Dendritic cell treated with granulocyte-macrophage colony-stimulating factor and Interleukin-4, amounts not matched to agents 40 ng/mL and 50 ng/mL, for 4 days (primary cell): Measurements from ENCODE around the gene ASB2.
A peak's percentile ranks its signal among the peaks of the same experiment; 100 is the strongest.

Experiments used
- H3K27ac Mint-ChIP-seq: one replicate; pipeline ENCODE4 v1.8.0; 2022; ENCODE audit warnings: mild to moderate bottlenecking, mixed read lengths
- H3K27me3 Mint-ChIP-seq: one replicate; pipeline ENCODE4 v1.8.0; 2022; ENCODE audit warnings: mild to moderate bottlenecking, mixed read lengths
- H3K36me3 Mint-ChIP-seq: one replicate; pipeline ENCODE4 v1.8.0; 2022; ENCODE audit warnings: low read depth, mixed read lengths
- H3K4me1 Mint-ChIP-seq: one replicate; pipeline ENCODE4 v1.8.0; 2022; ENCODE audit warnings: low read depth, mixed read lengths
- H3K4me3 Mint-ChIP-seq: one replicate; pipeline ENCODE4 v1.8.0; 2022; ENCODE audit warnings: mild to moderate bottlenecking, moderate library complexity, mixed read lengths
- H3K9me3 Mint-ChIP-seq: one replicate; pipeline ENCODE4 v1.8.0; 2022; ENCODE audit warnings: mixed read lengths
- intact Hi-C: fragments of 100-400 bp; cut with micrococcal nuclease; formaldehyde crosslinking; loops from one replicate; pipeline ENCODE4 v1.15.0; 2022

Gene ASB2

GRCh38 chr14:93996130-93996695 is 19.8 kb upstream of the ASB2 start:
- Mint-ChIP-seq H3K4me1 (peaks cover 12% of the 10 kb centered on the region), H3K4me3 (no peak overlapping the region), H3K27ac (no peak overlapping the region), H3K9me3 (no peaks in the 10 kb centered on the region), H3K27me3 (peaks cover 49% of the 10 kb centered on the region), H3K36me3 (no peaks in the 10 kb centered on the region)
- intact Hi-C loops: no loop called here

GRCh38 chr14:93994919-93995682 is 18.7 kb upstream of the ASB2 start:
- Mint-ChIP-seq H3K4me3 (no peak overlapping the region), H3K27ac (no peak overlapping the region)
- intact Hi-C loops: no loop called here

GRCh38 chr14:93993382-93993781 is 17.0 kb upstream of the ASB2 start:
- H3K36me3 Mint-ChIP-seq: no peaks in the 10 kb centered on the region
- H3K9me3 Mint-ChIP-seq: no peaks in the 10 kb centered on the region
- no peak overlapping the region for H3K27ac Mint-ChIP-seq
- H3K27me3 Mint-ChIP-seq: peaks cover 48% of the 10 kb centered on the region
- intact Hi-C loops: no loop called here
- H3K4me3 Mint-ChIP-seq: no peak overlapping the region
- peaks cover 32% of the 10 kb centered on the region for H3K4me1 Mint-ChIP-seq

More at GRCh38 chr14:93994919-93995682, 18.7 kb upstream of the ASB2 start:
- no peaks in the 10 kb centered on the region for H3K36me3 Mint-ChIP-seq
- H3K4me1 Mint-ChIP-seq: peaks cover 21% of the 10 kb centered on the region
- no peaks in the 10 kb centered on the region for H3K9me3 Mint-ChIP-seq
- H3K27me3 Mint-ChIP-seq: peaks cover 46% of the 10 kb centered on the region

GRCh38 chr14:93991649-93992048 is 15.3 kb upstream of the ASB2 start:
- intact Hi-C loops: no loop called here
- Mint-ChIP-seq H3K4me1 (peaks cover 34% of the 10 kb centered on the region), H3K4me3 (no peak overlapping the region), H3K27me3 (peaks cover 44% of the 10 kb centered on the region), H3K27ac (no peak overlapping the region), H3K36me3 (no peaks in the 10 kb centered on the region), H3K9me3 (no peaks in the 10 kb centered on the region)

- peaks cover 36% of the 10 kb centered on the region for H3K4me1 Mint-ChIP-seq
- H3K27ac Mint-ChIP-seq: no peak overlapping the region
- H3K27me3 Mint-ChIP-seq: peaks cover 42% of the 10 kb centered on the region
- no peaks in the 10 kb centered on the region for H3K36me3 Mint-ChIP-seq
- no peak overlapping the region for H3K4me3 Mint-ChIP-seq
- intact Hi-C loops: no loop called here
- H3K9me3 Mint-ChIP-seq: no peaks in the 10 kb centered on the region
These were observed 14.8 kb upstream of the ASB2 start for GRCh38 chr14:93991212-93991611.

- intact Hi-C loops: no loop called here
- Mint-ChIP-seq H3K27ac (peak overlapping the region; percentile 3), H3K36me3 (no peaks in the 10 kb centered on the region), H3K4me3 (no peak overlapping the region), H3K4me1 (peaks cover 36% of the 10 kb centered on the region), H3K9me3 (no peaks in the 10 kb centered on the region), H3K27me3 (peaks cover 34% of the 10 kb centered on the region)
These were observed 13.6 kb upstream of the ASB2 start for GRCh38 chr14:93989939-93990338.

- no peaks in the 10 kb centered on the region for H3K9me3 Mint-ChIP-seq
- H3K4me3 Mint-ChIP-seq: no peak overlapping the region
- peaks cover 34% of the 10 kb centered on the region for H3K4me1 Mint-ChIP-seq
- no peaks in the 10 kb centered on the region for H3K36me3 Mint-ChIP-seq
- H3K27ac Mint-ChIP-seq: no peak overlapping the region
- H3K27me3 Mint-ChIP-seq: peaks cover 34% of the 10 kb centered on the region
- intact Hi-C loops: no loop called here
These were observed 11.6 kb upstream of the ASB2 start for GRCh38 chr14:93987815-93988476.

- intact Hi-C loops: no loop called here
- H3K27me3 Mint-ChIP-seq: peaks cover 28% of the 10 kb centered on the region
These were observed 11.0 kb upstream of the ASB2 start for GRCh38 chr14:93987376-93987775.

GRCh38 chr14:93986955-93987354 is 10.6 kb upstream of the ASB2 start:
- Mint-ChIP-seq H3K9me3 (no peaks in the 10 kb centered on the region), H3K4me3 (no peak overlapping the region), H3K27ac (no peak overlapping the region), H3K36me3 (no peaks in the 10 kb centered on the region), H3K27me3 (peaks cover 27% of the 10 kb centered on the region), H3K4me1 (peaks cover 40% of the 10 kb centered on the region)
- intact Hi-C loops: no loop called here

More at GRCh38 chr14:93987376-93987775, 11.0 kb upstream of the ASB2 start:
- Mint-ChIP-seq H3K9me3 (no peaks in the 10 kb centered on the region), H3K4me1 (peaks cover 36% of the 10 kb centered on the region), H3K4me3 (no peak overlapping the region), H3K27ac (no peak overlapping the region), H3K36me3 (no peaks in the 10 kb centered on the region)

- Mint-ChIP-seq H3K9me3 (no peaks in the 10 kb centered on the region), H3K36me3 (no peaks in the 10 kb centered on the region), H3K4me1 (peaks cover 33% of the 10 kb centered on the region), H3K27ac (no peak overlapping the region), H3K27me3 (peaks cover 28% of the 10 kb centered on the region), H3K4me3 (no peak overlapping the region)
- intact Hi-C loops: no loop called here
These were observed 8.6 kb upstream of the ASB2 start for GRCh38 chr14:93984987-93985410.

GRCh38 chr14:93984070-93984469 is 7.7 kb upstream of the ASB2 start:
- no peaks in the 10 kb centered on the region for H3K9me3 Mint-ChIP-seq
- H3K4me1 Mint-ChIP-seq: peaks cover 24% of the 10 kb centered on the region
- peaks cover 30% of the 10 kb centered on the region for H3K27me3 Mint-ChIP-seq
- intact Hi-C loops: no loop called here
- H3K27ac Mint-ChIP-seq: no peak overlapping the region
- no peaks in the 10 kb centered on the region for H3K36me3 Mint-ChIP-seq
- no peak overlapping the region for H3K4me3 Mint-ChIP-seq

GRCh38 chr14:93982230-93983007 is 6.0 kb upstream of the ASB2 start:
- H3K9me3 Mint-ChIP-seq: no peaks in the 10 kb centered on the region
- no peak overlapping the region for H3K27ac Mint-ChIP-seq
- no peak overlapping the region for H3K4me3 Mint-ChIP-seq
- H3K4me1 Mint-ChIP-seq: peaks cover 22% of the 10 kb centered on the region
- intact Hi-C loops: no loop called here
- H3K27me3 Mint-ChIP-seq: peaks cover 32% of the 10 kb centered on the region
- no peaks in the 10 kb centered on the region for H3K36me3 Mint-ChIP-seq

GRCh38 chr14:93981316-93982229 is 5.2 kb upstream of the ASB2 start:
- Mint-ChIP-seq H3K4me3 (no peak overlapping the region), H3K27me3 (peaks cover 36% of the 10 kb centered on the region), H3K36me3 (no peaks in the 10 kb centered on the region), H3K4me1 (peaks cover 20% of the 10 kb centered on the region), H3K27ac (peak overlapping the region; percentile 10), H3K9me3 (no peaks in the 10 kb centered on the region)
- intact Hi-C loops: no loop called here
